Stimulated activated CD4-positive, alpha-beta T cell treated with anti-CD3 and anti-CD28 coated beads, Interleukin-1b, Interleukin-23, amount 100 ng/mL, for 1 hour (primary cell): ENCODE results near the gene F12.

Source experiments
- DNase-seq, 2 donors: peaks; one replicate each; pipeline ENCODE4 v3.0.0-alpha.2; 2020; ENCODE audit warnings: low read depth in 2 of 2

The F12 gene

DNA sequence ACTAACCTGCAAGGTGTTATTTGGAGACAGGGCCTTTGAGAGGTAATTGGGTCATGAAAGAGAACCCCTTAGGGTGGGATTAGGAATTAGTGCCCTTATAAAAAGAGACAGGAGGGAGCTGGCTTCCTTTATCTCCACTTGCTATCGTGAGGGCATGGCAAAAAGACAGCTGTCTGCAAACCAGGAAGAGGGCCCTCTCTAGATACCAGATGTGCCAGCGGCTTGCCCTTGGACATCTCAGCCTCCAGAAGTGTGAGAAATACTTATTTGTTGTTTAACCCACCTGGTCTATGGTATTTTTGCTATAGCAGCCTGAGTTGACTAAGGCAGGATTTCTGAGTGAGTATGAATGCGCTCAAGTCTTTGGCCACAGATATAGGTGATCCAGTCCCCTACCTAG lies 52.6 kb downstream of the F12 start:
- DNase-seq: no peak

DNA sequence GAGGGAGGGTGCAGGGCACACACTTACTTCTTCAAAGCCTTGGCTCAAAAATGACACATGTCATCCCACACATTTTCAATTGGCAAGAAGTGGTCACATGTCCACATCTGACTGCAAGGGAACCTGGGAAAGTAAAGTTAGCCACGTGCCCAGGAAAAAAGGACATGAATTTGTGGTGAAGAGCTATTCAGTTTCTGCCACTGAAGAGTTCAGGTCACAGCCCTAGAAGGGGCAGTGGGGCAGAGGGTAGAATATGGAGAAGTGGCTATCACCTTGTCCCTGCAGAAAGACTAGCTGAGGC lies 53.5 kb downstream of the F12 start:
- no peak for DNase-seq

DNA sequence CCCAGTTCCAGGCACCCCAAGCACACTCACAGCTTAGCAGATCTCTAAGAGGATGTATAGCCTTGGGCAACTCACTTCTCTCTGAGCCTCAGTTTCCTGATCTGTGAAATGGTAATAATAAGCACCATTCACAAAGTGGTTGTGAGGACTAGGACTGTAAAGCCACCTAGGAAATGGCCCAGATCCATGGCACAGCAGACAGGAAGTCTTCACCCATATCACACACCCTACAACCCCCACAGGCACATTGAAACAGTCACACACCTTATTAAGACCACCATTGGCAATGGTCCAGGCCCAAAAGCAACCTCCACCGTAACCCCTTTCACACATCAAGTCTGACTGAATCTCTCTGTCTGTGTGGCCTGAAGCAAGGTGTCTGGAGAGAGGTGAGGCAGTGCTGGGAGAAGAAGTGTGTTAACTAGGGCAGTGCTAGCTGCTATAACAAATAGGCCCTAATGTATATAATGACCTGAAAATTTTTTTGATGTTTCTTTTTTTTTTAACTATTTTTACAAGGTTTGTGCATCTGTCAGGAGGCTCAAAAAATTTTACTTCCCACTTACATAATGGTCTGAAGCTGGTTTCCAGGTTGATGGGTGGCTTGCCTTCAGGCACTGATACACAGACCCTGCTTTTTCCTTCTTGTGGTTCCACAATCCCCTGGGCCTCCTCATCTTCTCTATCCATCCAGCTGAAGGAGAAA lies 54.0 kb downstream of the F12 start:
- no peak for DNase-seq

DNA sequence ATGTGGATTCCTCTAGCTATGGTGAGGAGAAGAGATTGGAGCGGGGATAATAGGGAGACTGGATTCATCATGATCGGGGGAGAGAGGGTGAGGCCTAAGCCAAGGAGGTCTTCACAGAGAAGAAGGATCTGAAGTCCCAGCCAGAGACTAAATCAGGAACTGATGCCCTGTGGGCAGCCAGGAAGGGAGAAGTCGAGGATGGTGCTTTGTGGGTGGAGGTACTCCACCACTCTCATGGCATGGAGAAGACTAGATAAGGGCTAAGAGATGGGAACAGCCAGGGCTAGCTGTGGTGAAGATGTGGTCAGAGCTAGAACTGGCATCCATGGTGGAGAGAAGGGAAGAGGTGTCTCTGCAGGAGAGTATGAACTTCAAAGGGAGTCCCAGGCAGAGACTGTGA lies 54.7 kb downstream of the F12 start:
- no peak for DNase-seq

DNA sequence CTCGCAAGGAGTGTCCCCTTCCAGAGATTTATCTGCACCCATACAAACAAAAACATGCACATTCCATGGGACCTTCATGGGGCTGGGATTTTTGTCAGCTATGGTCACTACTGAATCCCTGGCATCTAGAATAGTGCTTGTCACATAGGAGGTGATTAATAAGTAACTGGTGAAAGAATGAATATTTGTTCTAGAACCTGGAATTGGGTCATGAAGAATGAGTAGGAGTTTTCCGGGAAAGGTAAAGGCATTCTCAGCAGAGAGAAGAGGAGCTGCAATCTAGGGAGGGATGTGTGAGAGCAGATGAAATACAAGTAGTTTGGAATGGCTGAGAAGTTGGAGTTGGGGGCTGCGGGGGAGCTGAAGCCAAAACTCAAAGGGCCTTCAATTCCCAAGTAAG lies 55.1 kb downstream of the F12 start:
- no peak for DNase-seq

DNA sequence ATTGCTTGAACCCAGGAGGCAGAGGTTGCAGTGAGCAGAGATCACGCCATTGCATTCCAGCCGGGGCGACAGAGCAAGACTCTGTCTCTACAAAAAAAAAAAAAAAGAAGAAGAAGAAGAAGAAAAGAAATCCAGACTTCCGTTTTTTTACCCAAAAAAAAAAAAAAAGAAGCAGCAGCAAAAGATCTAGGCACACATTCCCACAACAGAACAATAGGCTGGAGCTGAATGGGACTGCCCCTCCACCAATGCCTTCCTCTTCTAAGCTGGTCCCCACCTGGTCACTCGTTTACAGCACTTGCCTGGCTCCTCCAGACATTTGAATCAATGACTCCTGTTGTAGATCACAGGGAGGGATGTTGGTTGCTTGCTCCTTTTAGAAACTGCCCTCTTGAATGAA lies 56.3 kb downstream of the F12 start:
- DNase-seq: no peak
